IPS-15b (cell line): ENCODE data around the gene CLSTN2.
A peak's percentile ranks its signal among the peaks of the same experiment; 100 is the strongest.

Source experiments
- H3K27me3 ChIP-seq: one replicate; pipeline ENCODE4 v1.6.1; 2013; ENCODE audit warnings: low read length; ENCODE audit not compliant: control insufficient read depth, insufficient read depth
- H3K36me3 ChIP-seq: one replicate; pipeline ENCODE4 v1.6.1; 2013; ENCODE audit warnings: low read length; ENCODE audit not compliant: control insufficient read depth, insufficient read depth
- H3K4me1 ChIP-seq: one replicate; pipeline ENCODE4 v1.6.1; 2013; ENCODE audit warnings: mild to moderate bottlenecking, low read length; ENCODE audit not compliant: control insufficient read depth, insufficient read depth
- H3K4me3 ChIP-seq: one replicate; pipeline ENCODE4 v1.5.1; 2013; ENCODE audit warnings: low read depth, low read length
- H3K9ac ChIP-seq: one replicate; pipeline ENCODE4 v1.6.1; 2013; ENCODE audit warnings: low read depth, mild to moderate bottlenecking, low read length
- H3K9me3 ChIP-seq: one replicate; pipeline ENCODE4 v1.6.1; 2013; ENCODE audit warnings: mild to moderate bottlenecking, low read length; ENCODE audit not compliant: control insufficient read depth, insufficient read depth

Gene CLSTN2

DNA sequence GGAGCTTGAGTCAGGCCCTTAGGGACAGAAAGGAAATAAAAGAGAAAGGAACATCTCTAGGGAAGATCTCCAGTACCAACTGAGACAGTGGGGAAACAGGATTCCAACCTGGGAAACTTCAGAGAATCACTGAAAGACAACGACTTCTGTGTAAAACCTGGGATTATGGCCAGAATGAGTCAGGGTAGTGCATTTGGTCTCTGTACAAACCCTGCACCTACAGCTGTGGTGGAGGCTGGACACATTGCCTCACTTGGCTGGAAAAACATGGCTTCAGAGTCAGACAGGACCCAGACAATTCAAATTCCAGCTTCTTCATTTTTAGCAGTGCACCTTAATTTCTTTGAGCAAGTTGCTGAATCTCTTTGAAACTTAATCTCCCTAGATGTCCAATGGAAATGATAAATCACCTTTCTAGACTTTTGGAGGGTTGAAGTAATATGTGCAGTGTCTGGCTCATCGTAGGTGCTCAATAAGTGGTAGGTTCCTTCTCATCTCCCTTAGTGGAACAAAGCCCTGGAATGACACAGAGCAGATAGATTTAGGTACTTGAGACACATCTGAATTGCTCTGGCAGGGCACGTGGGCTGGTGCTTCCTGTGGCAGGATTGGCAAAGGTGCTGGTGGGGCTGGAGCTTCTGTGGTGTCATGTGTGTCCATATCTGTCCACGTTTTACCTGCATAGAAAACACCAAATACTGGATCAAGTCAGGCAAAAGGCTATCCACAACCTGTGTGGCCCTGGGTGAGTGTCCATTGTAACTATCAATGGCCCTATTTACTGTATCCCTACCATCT, 6.1 kb upstream of the CLSTN2 start:
- Histone ChIP-seq H3K4me1 (no peaks in the 10 kb centered on the region), H3K27me3 (peaks cover 13% of the 10 kb centered on the region), H3K4me3 (no peak overlapping the region), H3K9ac (no peak overlapping the region), H3K36me3 (no peaks in the 10 kb centered on the region), H3K9me3 (no peaks in the 10 kb centered on the region)

DNA sequence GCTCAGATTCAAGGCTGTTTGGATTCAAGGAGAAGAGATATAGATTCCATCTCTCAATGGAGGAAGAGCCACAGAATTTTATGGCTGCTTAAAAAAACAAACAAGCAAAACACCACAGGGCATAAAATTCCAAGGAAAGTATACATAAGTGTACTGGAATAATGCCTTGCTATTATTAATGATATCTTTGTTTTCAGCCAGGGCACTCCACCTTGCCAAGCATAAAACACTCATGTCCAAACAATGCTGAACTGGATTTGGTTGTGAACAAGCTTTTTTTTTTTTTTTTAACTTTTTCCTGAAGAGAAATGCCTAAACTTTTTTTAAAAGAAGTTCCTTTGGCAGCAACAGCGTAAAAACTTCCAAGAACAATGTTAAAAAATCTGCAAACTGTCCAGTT, 4.8 kb upstream of the CLSTN2 start:
- Histone ChIP-seq H3K9ac (no peak overlapping the region), H3K27me3 (peaks cover 18% of the 10 kb centered on the region)

DNA sequence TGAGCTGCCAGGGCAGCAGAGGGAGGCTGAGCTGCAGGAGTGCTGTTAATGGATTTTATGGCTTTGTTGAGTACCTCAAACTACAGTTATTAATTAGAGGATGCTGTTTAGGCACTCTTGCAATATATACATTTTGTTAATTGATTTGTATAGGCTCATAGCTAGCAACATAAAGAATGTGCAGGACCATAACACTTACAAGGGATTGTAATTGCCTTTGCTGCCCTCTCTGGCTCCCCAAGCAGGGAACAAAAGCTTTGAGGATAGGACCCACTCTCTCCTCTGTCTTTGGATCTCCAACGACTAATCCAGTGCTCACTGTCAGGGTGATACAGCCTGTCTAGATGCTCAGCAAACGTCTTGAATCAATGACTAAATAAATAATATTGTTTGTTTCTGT, 1.2 kb upstream of the CLSTN2 start:
- Histone ChIP-seq H3K36me3 (no peaks in the 10 kb centered on the region), H3K9ac (no peak overlapping the region), H3K4me3 (no peak overlapping the region), H3K4me1 (peaks cover 3% of the 10 kb centered on the region), H3K27me3 (peaks cover 41% of the 10 kb centered on the region), H3K9me3 (no peaks in the 10 kb centered on the region)

More for the DNA sequence above, 4.8 kb upstream of the CLSTN2 start:
- Histone ChIP-seq H3K36me3 (no peaks in the 10 kb centered on the region), H3K4me3 (no peak overlapping the region), H3K4me1 (no peaks in the 10 kb centered on the region), H3K9me3 (no peaks in the 10 kb centered on the region)

DNA sequence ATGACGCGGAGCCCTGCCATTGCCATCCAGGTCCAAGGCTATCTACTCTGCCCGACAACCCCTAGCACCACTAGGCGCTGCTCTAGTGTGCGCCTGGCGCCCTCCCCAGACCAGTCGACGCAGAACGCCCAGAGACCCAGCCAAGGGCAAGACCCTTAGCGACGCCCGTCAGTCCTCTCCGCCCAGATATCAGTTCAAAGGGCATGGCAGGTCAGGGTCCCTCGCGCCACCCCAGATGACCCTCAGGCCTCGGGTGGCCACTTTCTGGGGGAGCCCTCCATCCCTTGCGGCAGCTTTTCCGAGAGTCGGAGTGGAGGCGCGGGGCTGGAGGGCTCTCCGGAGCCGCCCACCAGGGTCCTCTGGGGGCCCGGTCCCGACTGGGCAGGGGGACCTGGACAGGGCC, 371 bp upstream of the CLSTN2 start:
- H3K9ac ChIP-seq = no peak overlapping the region

DNA sequence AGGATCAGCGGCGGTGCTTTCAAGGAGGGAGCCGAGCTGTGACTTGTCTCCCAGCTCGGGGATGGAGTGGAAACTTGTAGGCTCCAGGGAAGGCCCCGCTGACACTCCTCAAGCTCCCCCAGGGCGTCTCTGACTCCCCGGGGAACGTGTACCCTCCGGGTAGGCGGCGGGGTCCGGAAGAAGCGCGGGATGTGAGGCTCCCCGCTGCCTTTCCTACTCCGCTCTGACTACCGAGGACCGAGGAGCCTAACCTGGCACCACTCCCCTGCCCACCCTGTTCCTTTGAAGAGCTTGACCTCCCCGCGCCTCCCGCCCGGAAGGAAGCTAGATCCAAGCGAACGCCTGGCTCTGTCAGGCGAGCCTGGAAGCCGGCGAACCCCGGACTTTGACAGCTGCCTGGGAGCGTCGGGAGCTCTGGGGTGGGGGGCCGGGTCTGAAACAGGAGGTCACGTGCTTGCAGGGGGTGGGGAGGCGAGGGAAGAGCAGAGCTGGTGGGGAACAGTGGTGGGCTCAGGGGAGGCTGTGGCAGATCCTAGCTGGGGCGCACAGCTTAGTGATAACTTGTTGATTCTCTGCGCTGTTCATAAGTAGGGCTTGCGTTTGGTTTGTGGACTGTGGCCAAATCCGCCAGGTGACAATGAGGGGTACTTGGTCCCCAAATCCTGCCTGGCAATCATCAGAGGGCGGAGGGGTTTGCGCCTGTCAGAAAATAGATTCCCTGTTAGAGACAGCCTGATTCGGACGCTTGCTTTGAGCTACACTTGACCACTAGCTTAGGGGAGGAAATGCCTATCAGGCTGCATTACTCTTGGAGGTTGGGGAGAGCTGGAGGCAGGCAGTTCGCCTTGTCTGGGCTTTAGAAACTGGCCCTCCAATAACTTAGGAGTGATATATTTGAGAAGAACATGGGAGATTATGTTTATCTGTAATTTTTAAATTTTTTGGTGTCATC, 1.2 kb downstream of the CLSTN2 start:
- H3K4me1 ChIP-seq = peaks cover 3% of the 10 kb centered on the region
- H3K27me3 ChIP-seq = peaks cover 58% of the 10 kb centered on the region
- no peak overlapping the region for H3K9ac ChIP-seq
- H3K36me3 ChIP-seq = no peaks in the 10 kb centered on the region
- H3K4me3 ChIP-seq = peak overlapping the region; percentile 57
- no peaks in the 10 kb centered on the region for H3K9me3 ChIP-seq

More for the DNA sequence above, 371 bp upstream of the CLSTN2 start:
- no peaks in the 10 kb centered on the region for H3K9me3 ChIP-seq
- peaks cover 48% of the 10 kb centered on the region for H3K27me3 ChIP-seq
- peak overlapping the region; percentile 57 for H3K4me3 ChIP-seq
- peaks cover 3% of the 10 kb centered on the region for H3K4me1 ChIP-seq
- H3K36me3 ChIP-seq = no peaks in the 10 kb centered on the region

DNA sequence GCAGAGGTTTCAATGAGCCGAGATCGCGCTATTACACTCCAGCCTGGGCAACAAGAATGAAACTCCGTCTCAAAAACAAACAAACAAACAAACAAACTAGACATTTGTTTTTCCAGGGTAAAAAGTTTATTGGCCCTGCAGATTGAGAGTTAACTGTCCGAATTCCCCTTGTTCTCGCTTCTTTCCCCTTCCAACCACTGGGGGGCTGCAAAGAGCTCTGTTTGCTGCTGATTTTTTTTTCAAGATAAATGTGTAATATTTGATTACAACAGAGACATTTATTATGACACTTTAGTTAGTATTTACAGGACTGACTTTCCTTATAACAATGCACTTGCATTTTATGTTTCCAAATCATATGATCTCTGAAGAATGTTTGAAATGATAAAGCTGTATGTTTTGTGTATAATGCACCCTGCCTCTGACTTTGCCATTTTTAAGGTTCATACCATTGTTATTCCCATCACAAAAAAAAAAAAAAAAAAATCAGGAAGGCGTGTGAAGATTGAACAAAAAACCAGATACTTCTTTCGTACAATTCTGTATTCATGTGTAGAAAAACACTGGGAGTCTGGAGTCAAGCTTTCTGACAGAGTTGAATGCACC, 2.8 kb downstream of the CLSTN2 start:
- Histone ChIP-seq H3K4me1 (peaks cover 3% of the 10 kb centered on the region), H3K9ac (no peak overlapping the region), H3K27me3 (peaks cover 61% of the 10 kb centered on the region), H3K9me3 (no peaks in the 10 kb centered on the region), H3K36me3 (no peaks in the 10 kb centered on the region), H3K4me3 (no peak overlapping the region)

DNA sequence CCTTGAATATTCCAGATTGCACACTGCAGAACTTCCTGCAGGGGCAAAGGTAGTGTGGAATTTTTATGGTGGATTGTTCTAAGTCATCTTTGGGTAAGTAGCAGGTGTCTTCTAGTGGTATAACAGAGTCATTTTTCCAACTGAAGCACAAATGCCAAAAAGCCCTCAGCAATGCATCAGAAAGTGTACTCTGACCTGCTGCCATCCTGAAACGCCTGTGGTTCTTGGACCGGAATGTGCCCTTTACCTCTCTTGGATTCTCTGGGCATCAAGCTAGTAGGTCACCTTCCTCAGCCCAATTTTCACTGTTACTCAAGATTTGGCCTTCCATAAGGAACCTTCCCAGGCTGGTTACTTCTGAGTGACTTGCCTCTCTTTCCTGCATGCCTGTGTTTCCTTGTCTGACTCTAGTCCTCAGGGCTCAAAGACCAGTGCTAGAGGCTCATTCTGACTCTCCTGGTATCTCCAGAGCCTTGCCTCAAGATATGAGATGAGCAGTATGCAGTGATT, 4.8 kb downstream of the CLSTN2 start:
- Histone ChIP-seq H3K4me3 (no peak overlapping the region), H3K36me3 (no peaks in the 10 kb centered on the region), H3K9ac (no peak overlapping the region), H3K27me3 (peaks cover 50% of the 10 kb centered on the region), H3K4me1 (peaks cover 3% of the 10 kb centered on the region), H3K9me3 (no peaks in the 10 kb centered on the region)

DNA sequence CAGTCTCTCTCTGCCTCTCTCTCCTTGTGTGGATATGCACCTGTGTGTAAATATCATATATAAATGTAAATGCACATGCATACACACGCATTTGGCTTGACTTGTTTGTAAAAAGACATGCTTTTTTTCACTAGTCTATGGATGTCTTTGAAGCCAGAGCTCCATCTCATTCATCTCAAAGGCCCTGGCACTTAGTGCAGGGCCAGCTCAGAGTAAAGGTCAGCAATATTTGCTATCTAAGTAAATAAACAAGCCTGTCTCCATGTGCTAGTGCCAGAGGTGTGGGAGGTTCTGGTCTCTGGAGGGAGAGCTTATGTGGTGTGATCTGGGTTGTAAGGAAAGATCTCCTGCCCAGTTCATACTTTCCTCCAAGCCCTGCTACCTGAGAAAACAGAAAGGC, 5.6 kb downstream of the CLSTN2 start:
- no peaks in the 10 kb centered on the region for H3K9me3 ChIP-seq
- peaks cover 47% of the 10 kb centered on the region for H3K27me3 ChIP-seq
- no peak overlapping the region for H3K9ac ChIP-seq
- H3K4me1 ChIP-seq = peaks cover 3% of the 10 kb centered on the region
- H3K4me3 ChIP-seq = no peak overlapping the region
- H3K36me3 ChIP-seq = no peaks in the 10 kb centered on the region

DNA sequence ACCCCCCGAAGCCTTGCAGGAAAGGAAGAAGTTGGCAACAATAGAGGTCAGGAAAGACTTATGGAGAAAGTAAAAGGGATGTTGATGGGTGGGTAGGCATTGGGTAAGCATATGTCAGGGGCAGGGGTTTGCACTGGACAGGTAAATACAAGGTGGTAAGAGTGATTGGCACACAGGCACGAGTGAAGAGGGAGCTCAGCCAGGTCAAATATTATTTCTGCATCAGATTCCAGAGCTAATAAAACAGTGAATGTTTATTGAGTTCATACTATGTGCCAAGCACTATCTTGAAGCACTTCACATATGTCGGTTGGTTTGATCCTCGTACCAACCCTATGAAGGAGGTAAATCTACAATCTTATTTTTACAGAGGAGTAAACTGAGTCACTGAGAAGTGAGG, 6.6 kb downstream of the CLSTN2 start:
- peaks cover 41% of the 10 kb centered on the region for H3K27me3 ChIP-seq
- no peak overlapping the region for H3K9ac ChIP-seq
- H3K4me3 ChIP-seq = no peak overlapping the region
- no peaks in the 10 kb centered on the region for H3K4me1 ChIP-seq
- no peaks in the 10 kb centered on the region for H3K9me3 ChIP-seq
- no peaks in the 10 kb centered on the region for H3K36me3 ChIP-seq

DNA sequence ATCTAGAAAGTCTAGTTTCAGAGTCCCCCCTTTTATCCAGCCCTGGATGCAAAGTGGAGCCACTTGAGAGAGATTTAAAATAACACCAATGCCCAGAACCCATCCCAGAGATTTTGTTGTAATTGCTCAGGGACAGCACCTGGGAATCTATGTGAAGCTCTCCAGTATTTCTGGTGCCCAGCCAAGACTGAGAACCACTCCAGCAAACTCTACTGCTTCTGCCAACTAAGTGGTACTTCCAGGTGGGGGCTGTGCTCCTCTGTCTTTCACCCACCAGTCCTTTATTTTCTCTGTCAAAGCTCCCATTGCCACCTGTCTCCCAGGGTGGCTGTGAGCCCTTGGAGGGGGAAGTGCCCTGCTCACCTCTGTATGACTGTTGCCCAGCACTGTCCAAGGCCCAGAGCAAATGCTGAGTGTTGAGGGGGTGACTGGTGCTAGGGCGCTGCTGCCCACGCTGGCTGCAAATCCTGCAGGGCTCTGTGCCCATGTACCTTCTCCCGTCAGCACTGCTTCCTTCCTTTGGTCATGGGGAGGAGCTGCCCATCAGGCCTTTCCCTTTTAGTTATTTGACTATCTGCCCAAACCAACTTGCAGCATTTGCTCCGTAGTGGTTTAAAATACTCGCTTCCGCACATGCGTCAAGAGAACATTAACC, 9.4 kb downstream of the CLSTN2 start:
- no peaks in the 10 kb centered on the region for H3K9me3 ChIP-seq
- H3K36me3 ChIP-seq = no peaks in the 10 kb centered on the region
- H3K4me1 ChIP-seq = no peaks in the 10 kb centered on the region
- no peak overlapping the region for H3K9ac ChIP-seq
- no peak overlapping the region for H3K4me3 ChIP-seq
- H3K27me3 ChIP-seq = peaks cover 31% of the 10 kb centered on the region

DNA sequence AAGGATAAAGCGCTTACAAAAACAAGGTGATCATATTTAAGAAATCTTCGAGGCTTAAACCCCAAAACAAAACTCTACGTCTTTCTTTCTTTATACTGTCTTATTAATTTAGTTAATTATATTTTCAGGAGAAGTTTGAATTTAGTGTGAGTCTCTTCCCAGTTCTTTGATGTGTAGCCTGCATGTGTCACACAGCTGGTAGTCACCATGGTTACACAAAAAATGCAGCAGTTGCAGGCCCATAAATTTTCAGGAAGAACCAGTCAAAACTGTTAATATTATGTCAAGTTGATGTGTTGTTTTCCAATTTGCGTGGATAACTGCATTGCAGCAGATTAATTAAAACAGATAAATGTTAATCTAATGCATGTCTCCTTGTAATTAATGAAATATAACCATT, 10.4 kb downstream of the CLSTN2 start:
- Histone ChIP-seq H3K36me3 (no peaks in the 10 kb centered on the region), H3K4me1 (no peaks in the 10 kb centered on the region), H3K9ac (no peak overlapping the region), H3K9me3 (no peaks in the 10 kb centered on the region), H3K27me3 (peaks cover 24% of the 10 kb centered on the region), H3K4me3 (no peak overlapping the region)
